Left colon (tissue), 2 donors: ENCODE results near the gene CHST14. TPM values are rescaled to one million over a fixed set of nuclear protein-coding genes. Genes with fewer than 3 reads are reported as not detected.
A peak's percentile ranks its signal among the peaks of the same experiment; 100 is the strongest.

Source experiments
- ATAC-seq: fragments of 200-7000 bp; cut with Tn5 transposase; one replicate; pipeline ENCODE4 v1.9.1; 2020; ENCODE audit warnings: mild to moderate bottlenecking, moderate library complexity
- DNase-seq, 2 donors: peaks; one replicate each; pipeline ENCODE4 v3.0.0-alpha.2; 2020
- intact Hi-C, 2 donors: fragments of 100-400 bp; cut with DNase I in 1 of 2; cut with micrococcal nuclease in 1 of 2; formaldehyde crosslinking; loops; one replicate each; pipeline versions ENCODE4 v1.11.2 to v1.14.0; 2022; cut with DNase I, micrococcal nuclease
- total RNA-seq, 2 donors: library from RNA; stranded (reverse); fragmentation: NEBNext Ultra II Directional; extraction: Animal tissue kit (Norgen Biotek cat#: 25700); gene quantifications; one replicate each; pipeline ENCODE4 v1.2.1, GENCODE V29; 2021
- donor health status: DM: no; HTN: no; CAD: no.
- donor health status: DM: yes; HTN: yes; CAD: no.

Gene CHST14
- total RNA-seq, 2 donors from 2014 or later, result 2.5 to 5.1 TPM

DNA sequence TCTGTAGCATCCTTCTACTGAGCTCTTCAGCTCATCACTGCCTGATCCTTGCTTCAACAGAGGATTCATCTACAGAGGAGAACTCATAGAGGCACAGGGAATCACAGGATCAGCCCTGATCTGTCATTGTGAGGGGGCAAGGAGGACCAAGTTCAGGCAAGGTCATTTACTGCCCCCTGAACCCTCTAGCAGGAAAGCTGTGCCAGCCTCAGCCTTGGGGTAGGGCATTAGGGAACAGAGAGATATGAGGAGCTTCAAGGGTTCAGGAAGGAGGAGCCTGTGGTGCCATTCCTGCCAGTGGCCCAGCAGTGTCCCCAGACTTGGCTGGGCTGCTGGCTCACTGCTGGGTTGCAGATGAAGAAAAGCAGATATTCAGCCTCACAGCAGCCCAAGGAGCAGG, 8.2 kb downstream of the CHST14 start:
- intact Hi-C loops, result no loop called here
- no peak for ATAC-seq
- DNase-seq, result no peak

- no peak for ATAC-seq
- intact Hi-C loops, result no loop called here
- no peak for DNase-seq
These were observed 10.7 kb downstream of the CHST14 start for GRCh38 chr15:40481341-40482074.

- intact Hi-C loops, result no loop called here
- DNase-seq, result no peak
- no peak for ATAC-seq
These were observed 13.1 kb downstream of the CHST14 start for GRCh38 chr15:40483919-40484318.

DNA sequence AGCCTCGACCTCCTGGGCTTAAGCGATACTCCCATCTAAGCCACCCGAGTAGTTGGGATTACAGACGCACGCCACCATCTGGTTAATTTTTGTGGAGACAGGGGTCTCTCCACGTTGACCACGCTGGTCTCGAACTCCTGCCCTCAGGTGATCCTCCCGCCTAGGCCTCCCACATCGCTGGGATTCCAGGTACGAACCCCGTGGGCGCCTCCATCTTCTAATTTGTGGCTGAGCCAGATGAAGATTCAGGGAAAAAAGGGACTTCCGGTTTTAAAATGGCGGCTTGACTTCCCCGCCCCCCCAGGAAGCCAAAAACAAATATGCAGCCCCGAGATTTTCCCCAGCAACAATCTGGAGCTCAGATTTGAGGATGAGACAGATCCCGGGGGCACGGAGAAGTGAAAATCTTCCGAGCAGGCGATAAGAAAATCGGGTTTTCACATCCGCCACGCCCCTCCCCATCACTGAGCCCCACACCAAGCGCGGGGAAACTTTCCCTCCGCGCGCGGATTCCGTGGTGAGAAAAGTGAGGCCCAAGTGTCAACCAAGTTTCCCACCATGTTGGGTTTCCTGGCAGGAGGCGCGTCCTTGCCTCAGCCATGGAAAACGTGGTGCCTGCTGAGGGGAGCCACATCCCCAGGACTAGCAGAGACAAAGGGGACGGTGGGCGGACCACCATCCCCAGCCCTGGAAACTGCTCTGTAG, 15.4 kb downstream of the CHST14 start:
- ATAC-seq, result no peak
- intact Hi-C loops, result no loop called here
- DNase-seq, result no peak

DNA sequence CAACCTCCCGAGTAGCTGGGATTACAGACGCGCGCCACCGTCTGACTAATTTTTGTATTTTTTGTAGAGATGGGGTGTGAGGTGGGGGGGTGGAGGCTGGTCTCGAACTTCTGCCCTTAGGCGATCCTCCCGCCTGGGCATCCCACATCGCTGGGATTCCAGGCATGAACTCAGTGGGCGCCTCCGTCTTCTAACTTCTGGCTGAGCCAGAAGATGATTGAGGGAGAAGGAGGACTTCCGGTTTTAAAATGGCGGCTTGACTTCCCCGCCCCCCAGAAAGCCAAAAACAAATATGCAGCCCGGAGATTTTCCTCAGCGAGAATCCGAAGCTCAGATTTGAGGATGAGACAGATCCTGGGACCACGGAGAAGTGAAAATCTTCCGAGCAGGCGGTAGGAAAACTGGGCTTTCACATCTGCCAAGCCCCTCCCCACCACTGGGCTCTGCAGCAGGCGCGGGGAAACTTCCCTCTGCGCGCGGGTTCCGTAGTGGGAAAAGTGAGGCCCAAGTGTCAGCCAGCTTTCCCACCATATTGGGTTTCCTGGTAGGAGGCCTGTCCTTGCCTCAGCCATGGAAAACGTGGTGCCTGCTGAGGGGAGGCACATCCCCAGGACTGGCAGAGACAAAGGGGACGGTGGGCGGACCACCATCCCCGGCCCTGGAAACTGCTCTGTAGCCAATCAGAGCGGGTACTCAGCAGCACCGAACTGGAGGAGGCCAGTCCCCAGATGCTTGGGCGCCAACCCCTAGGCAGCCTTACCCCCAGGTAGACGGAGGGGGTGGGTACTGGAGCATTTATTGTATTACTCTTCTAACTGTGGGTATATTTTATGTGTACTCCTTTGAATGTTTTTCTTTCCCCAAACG, 17.3 kb downstream of the CHST14 start:
- intact Hi-C loops, result no loop called here
- DNase-seq, result no peak
- no peak for ATAC-seq

- no peak for DNase-seq
- intact Hi-C loops, result no loop called here
- ATAC-seq, result no peak
These were observed 18.7 kb downstream of the CHST14 start for GRCh38 chr15:40489274-40490175.

DNA sequence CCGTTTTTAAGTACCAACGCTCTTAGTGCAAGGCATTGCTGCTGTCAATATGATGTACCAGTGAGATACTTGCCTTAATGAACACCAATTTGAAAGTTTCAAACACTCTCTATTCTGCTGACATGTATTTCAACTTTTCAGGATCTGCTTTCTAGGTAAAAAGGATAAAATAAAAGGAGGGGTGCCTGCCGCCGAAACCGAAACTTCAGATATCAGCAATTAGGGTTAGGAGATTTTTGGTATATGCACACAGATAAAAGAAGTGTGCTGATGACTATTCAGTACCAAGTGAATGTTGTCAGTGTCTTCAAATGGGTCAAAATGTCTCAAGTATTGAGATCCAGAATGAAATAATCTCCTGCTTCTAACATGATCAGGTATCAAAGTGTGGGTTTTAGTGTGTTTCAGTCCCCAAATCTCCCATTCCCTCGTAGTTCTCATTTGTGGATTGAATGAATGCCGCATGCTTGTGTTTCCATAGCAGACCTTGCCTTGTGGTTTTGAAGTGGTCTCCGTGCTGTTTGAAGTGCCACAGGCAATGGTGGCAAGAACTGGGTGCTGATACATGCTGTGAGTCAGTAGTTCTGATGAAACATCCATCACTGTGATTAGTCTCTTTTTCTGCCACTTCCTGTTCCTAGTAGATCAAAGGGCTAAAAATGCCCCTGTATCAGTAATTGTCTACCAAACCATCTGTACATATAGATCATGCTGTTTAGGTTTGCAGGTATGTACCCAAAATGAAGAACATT, 22.5 kb downstream of the CHST14 start:
- ATAC-seq, result no peak
- no peak for DNase-seq
- intact Hi-C loops, result no loop called here

DNA sequence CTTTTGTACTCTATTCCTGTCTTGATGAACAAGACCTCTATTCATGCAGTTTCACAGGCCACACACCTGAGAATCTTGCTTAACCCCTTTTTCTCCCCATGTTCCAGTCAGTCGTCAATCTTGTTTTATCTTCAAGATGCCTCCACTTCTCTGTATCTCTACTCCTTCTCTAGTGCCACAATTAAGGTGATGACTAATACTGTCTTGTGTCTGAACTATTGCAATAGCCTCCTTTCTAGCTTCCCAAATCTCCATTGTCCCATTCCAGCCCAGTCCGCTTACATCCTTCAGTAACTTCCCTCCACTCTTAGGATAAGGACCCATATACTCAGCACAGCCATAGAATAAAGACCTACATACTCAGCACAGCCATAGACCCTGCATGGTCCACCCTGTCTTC, 24.7 kb downstream of the CHST14 start:
- DNase-seq, result no peak
- no peak for ATAC-seq
- intact Hi-C loops, result no loop called here

GRCh38 chr15:40498418-40498817, 27.6 kb downstream of the CHST14 start:
- DNase-seq (no peak), ATAC-seq (no peak)
- intact Hi-C loops, result no loop called here

DNA sequence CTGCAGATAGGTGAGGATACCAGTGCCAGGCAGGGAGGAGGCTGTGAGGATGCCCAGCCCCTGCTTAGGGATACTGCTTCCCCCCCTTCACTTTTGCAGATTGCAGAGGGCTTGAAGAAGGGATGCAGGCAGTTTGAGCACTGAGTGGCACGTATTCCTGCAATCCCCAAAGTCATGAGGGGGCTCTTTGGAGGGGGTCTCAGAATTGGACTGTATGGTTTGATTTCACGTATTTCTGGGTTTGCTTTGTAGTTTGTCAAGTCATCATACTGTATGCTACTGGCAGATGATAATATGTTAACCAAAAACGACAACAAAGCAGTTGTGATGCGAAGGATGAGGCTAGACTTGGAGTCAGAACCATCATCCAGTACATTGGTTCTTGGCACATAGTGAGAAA, 28.1 kb downstream of the CHST14 start:
- intact Hi-C loops, result no loop called here
- DNase-seq, result no peak

GRCh38 chr15:40499931-40500330, 29.1 kb downstream of the CHST14 start:
- no peak for DNase-seq
- intact Hi-C loops, result no loop called here
- ATAC-seq, result no peak

More for the DNA sequence above, 28.1 kb downstream of the CHST14 start:
- no peak for ATAC-seq

- DNase-seq (no peak), ATAC-seq (no peak)
- intact Hi-C loops, result no loop called here
These were observed 30.0 kb downstream of the CHST14 start for GRCh38 chr15:40500568-40501330.

- ATAC-seq (no peak), DNase-seq (no peak)
- intact Hi-C loops, result no loop called here
These were observed 30.7 kb downstream of the CHST14 start for GRCh38 chr15:40501487-40501886.

GRCh38 chr15:40506964-40507571, 36.3 kb downstream of the CHST14 start:
- ATAC-seq (peak; percentile 67), DNase-seq (peak; percentile 62 to 72)
- intact Hi-C loops, result no loop called here

DNA sequence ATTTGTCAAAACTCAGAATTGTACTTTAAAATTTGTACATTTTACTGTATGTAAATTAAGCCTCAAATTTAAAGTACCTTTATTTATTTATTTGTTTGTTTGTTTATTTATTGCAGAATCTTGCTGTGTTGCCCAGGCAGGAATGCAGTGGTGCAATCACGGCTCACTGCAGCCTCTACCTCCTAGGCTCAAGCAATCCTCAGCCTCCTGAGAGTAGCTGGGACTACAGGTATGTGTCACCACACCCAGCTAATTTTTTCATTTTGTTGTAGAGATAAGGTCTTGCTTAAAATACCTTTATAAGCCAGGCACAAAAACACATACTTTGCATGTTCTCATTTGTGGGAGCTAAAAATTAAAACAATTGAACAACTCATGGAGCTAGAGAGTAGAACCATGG, 37.4 kb downstream of the CHST14 start:
- no peak for ATAC-seq
- intact Hi-C loops, result no loop called here

DNA sequence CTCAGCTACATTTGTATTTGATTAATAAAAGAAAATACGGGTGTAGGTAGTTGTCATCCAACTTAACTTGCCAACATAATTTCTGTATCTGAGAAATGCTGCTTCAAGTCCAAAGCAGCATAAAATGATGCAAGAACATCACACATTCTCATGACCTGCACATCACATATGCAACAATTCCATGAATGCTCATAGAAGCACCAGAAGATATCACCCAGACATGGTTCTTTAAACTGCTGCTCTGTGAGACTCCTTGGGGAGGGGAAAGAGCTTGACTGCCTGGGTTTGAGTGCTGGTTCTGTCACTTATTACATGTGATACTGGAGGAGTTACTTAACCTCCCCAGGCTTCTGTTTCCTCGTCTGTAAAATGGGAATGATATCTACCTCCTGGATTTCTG, 39.4 kb downstream of the CHST14 start:
- ATAC-seq, result no peak
- intact Hi-C loops, result no loop called here
- no peak for DNase-seq

More for the DNA sequence above, 37.4 kb downstream of the CHST14 start:
- DNase-seq, result no peak

GRCh38 chr15:40511093-40511471, 40.3 kb downstream of the CHST14 start:
- intact Hi-C loops, result no loop called here
- ATAC-seq, result peak; percentile 26

More at GRCh38 chr15:40511093-40511471, 40.3 kb downstream of the CHST14 start:
- peak in 1 of 2 donors; percentile 6 for DNase-seq
